Naive thymus-derived CD8-positive, alpha-beta T cell (primary cell): Measurements from ENCODE around the gene LMX1B. TPM values are rescaled to one million over a fixed set of nuclear protein-coding genes. Genes with fewer than 3 reads are reported as not detected.
A peak's percentile ranks its signal among the peaks of the same experiment; 100 is the strongest.

Experiments
- ATAC-seq, 2 donors: fragments of 150-1000 bp; cut with Tn5 transposase in 1 of 2; sonication (Bioruptor Pico), chemical (Tn5 transposase) in 1 of 2; 1 replicate in 1 of 2; 2 replicates in 1 of 2; pipeline ENCODE4 v1.10.0; 2021; ENCODE audit warnings: mild to moderate bottlenecking in 2 of 2, moderate library complexity in 2 of 2
- POLR2A ChIA-PET: fragments of 350-600 bp; sonication (Branson Sonifier 250); formaldehyde crosslinking; loops from one replicate; lab custom pipeline; 2021; ENCODE audit warnings: antibody characterized with exemption; lab: Charles Lee
- DNase-seq, 10 donors: peaks; one replicate each; pipeline versions ENCODE4 v3.0.0 to v3.0.0-alpha.2; 2020 to 2022
- H3K27ac Mint-ChIP-seq, 10 donors: one replicate each; pipeline ENCODE4 v1.8.0; 2020 to 2022; ENCODE audit warnings: mild to moderate bottlenecking in 10 of 10, mixed read lengths in 10 of 10, moderate library complexity in 4 of 10, inconsistent platforms in 1 of 10
- H3K27me3 Mint-ChIP-seq, 5 donors: one replicate each; pipeline ENCODE4 v1.8.0; 2021 to 2022; ENCODE audit warnings: mixed read lengths in 5 of 5
- H3K36me3 Mint-ChIP-seq, 3 donors: one replicate each; pipeline ENCODE4 v1.8.0; 2020 to 2022; ENCODE audit warnings: mixed read lengths in 3 of 3, mild to moderate bottlenecking in 2 of 3, inconsistent platforms in 1 of 3
- H3K4me1 Mint-ChIP-seq, 4 donors: one replicate each; pipeline ENCODE4 v1.8.0; 2021 to 2022; ENCODE audit warnings: mixed read lengths in 4 of 4
- H3K4me3 Mint-ChIP-seq, 10 donors: one replicate each; pipeline ENCODE4 v1.8.0; 2020 to 2022; ENCODE audit warnings: mild to moderate bottlenecking in 10 of 10, mixed read lengths in 10 of 10, moderate library complexity in 6 of 10, inconsistent platforms in 1 of 10
- H3K9me3 Mint-ChIP-seq, 9 donors: one replicate each; pipeline ENCODE4 v1.8.0; 2020 to 2022; ENCODE audit warnings: mixed read lengths in 9 of 9, mild to moderate bottlenecking in 3 of 9, inconsistent platforms in 1 of 9, moderate library complexity in 1 of 9
- polyA plus RNA-seq, 3 donors: library from polyadenylated mRNA; unstranded; fragments of 300-500 nt; fragmentation: Illumina TruSeq; gene quantifications; one replicate each; pipeline ENCODE4 v1.2.3, GENCODE V29; 2021
- total RNA-seq, 8 experiments: library from RNA in 2 of 8; stranded (reverse) in 2 of 8; gene quantifications; one replicate each; pipeline ENCODE4 v1.2.3 and lab custom pipeline; 2021 to 2026

LMX1B gene
- total and polyA plus RNA-seq, 5 experiments from 2014 or later = not detected

DNA sequence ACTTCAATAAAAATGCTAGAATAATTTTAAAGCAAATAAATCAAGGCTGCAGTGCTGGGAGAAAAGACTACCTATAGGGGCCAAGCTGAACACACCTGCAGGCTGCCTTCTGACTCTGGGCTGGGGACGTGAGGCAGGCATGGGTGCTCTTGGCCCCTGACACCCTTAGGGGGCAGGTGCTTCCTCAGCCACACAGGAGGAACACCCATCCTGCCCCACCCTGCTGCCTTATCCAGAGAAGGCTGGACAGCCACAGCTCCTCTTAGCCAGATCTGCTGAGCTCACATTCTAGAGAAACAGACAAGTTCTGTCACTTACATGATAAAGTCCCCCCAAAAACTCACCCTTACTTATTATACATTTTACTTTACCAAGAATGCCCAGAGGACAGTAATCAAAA is 6.6 kb upstream of the LMX1B start:
- peaks cover 26 to 73% (median 50%) of the 10 kb centered on the region in 5 donors for H3K27me3 Mint-ChIP-seq
- DNase-seq (no peak), ATAC-seq (no peak)
- H3K4me3 Mint-ChIP-seq = no peak overlapping the region
- H3K27ac Mint-ChIP-seq = no peak overlapping the region
- POLR2A ChIA-PET = interaction anchor here (0.6 kb wide), 1 partner anchor 69 kb away, joined by 4 read pairs; no protein-coding TSS in a partner anchor
- no peaks in the 10 kb centered on the region for H3K9me3 Mint-ChIP-seq
- H3K4me1 Mint-ChIP-seq = peaks cover 10 to 16% (median 12%) of the 10 kb centered on the region in 4 donors
- peaks cover 0 to 8% (median 0%) of the 10 kb centered on the region in 3 donors for H3K36me3 Mint-ChIP-seq

DNA sequence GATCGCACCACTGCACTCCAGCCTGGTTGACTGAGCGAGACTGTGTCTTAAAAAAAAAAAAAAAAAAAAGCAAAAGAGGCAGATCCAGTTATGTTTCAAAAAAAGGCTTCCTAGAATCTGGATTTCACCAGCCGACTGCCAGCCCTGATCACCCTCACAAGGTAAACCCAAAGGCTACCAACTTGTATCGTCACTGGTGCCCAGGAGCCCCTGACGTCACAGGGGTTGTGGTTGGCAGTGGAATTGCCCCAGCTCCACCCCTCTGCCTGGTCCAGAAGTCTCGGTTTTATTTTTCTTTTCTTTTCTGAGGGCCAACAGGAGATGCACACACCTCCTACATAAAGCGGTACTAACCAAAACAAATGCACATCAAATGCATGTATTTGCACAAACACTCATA is 6.0 kb upstream of the LMX1B start:
- ATAC-seq (no peak), DNase-seq (no peak)
- H3K36me3 Mint-ChIP-seq = peaks cover 0 to 9% (median 0%) of the 10 kb centered on the region in 3 donors
- H3K4me3 Mint-ChIP-seq = no peak overlapping the region
- H3K4me1 Mint-ChIP-seq = peaks cover 11 to 19% (median 14%) of the 10 kb centered on the region in 4 donors
- POLR2A ChIA-PET = no interaction called here
- H3K9me3 Mint-ChIP-seq = no peaks in the 10 kb centered on the region
- peaks cover 27 to 75% (median 51%) of the 10 kb centered on the region in 5 donors for H3K27me3 Mint-ChIP-seq
- no peak overlapping the region for H3K27ac Mint-ChIP-seq

DNA sequence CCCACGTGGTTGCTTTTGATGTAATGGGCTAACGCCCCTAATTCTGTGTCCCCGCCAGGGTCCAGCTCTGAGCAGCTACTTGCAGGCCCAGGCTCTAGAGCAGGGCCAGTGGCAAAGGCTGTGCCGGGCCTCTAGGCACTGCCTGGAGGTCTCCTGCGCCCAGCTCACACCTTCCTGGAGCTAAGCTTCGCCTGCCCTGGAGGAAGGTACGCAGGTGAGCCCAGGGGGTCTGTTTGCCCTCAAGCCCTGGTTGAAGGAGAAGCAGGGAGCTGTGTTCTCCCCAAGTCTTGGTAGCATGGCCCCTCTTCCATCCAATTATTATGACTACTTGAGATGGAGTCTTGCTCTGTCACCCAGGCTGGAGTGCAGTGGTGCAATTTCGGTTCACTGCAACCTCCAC is 5.2 kb upstream of the LMX1B start:
- POLR2A ChIA-PET = no interaction called here
- H3K4me3 Mint-ChIP-seq = no peak overlapping the region
- peaks cover 0 to 9% (median 0%) of the 10 kb centered on the region in 3 donors for H3K36me3 Mint-ChIP-seq
- no peaks in the 10 kb centered on the region for H3K9me3 Mint-ChIP-seq
- ATAC-seq = no peak
- H3K4me1 Mint-ChIP-seq = peaks cover 14 to 24% (median 17%) of the 10 kb centered on the region in 4 donors
- DNase-seq = peak in 1 of 10 donors; percentile 48
- peaks cover 31 to 78% (median 51%) of the 10 kb centered on the region in 5 donors for H3K27me3 Mint-ChIP-seq
- H3K27ac Mint-ChIP-seq = peak overlapping the region in 1 of 10 donors; percentile 44

DNA sequence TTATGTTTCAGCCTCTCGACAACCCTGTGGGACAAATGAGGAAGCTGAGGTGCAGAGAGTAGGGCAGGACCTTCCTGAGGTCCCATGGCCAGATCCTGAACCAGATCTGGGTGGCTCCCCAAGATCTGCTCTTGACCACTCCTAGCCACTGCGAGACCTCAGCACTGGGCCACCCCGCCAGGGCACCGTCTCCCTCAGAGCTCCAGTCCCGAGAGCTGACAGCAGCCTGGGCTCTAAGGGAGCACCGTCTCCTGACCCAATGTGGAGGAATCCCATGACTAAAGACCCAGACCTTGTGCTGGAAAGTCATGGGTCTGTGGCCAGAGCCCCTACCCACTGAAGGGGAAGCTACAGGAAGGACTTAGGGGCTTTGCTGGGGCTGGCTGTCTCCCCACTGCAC is 4.5 kb upstream of the LMX1B start:
- no peak overlapping the region for H3K27ac Mint-ChIP-seq
- H3K27me3 Mint-ChIP-seq = peaks cover 25 to 73% (median 45%) of the 10 kb centered on the region in 5 donors
- no peaks in the 10 kb centered on the region for H3K9me3 Mint-ChIP-seq
- ATAC-seq (no peak), DNase-seq (peak in 1 of 10 donors; percentile 30)
- H3K4me1 Mint-ChIP-seq = peaks cover 14 to 24% (median 17%) of the 10 kb centered on the region in 4 donors
- peaks cover 0 to 9% (median 0%) of the 10 kb centered on the region in 3 donors for H3K36me3 Mint-ChIP-seq
- POLR2A ChIA-PET = no interaction called here
- H3K4me3 Mint-ChIP-seq = no peak overlapping the region

DNA sequence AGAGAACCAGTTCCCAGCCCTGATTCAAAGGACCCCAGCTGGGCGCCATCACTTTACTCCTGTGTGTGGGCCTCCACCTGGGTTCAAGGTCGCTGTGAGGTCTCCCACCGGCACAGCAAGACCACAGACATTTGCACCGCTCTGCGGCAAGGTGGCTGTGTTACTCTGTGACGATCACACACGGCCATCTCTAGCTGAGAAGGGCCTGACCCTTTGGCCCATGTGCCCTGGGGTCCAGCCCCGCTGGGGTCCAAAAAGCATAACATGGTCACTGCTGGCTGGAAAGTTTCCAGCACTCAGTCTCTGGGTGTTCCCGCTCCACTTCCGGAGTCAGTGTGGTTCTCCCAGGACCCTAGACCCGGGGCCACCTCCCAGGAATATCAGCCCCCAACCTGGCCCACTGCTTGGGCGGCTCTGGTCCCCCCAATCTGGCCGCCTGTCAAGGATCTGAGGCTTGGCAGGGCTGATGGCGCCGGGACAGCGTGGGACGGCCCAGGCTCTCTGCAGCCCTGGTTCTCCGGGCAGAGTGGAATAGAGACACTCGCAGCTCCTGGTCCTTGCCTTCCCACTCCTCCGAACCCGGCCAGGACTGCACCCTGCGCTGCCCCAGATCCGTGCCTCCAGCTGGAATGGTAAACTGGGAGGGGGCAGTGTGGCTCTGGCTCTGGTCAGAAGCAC is 3.9 kb upstream of the LMX1B start:
- peaks cover 0 to 12% (median 0%) of the 10 kb centered on the region in 3 donors for H3K36me3 Mint-ChIP-seq
- ATAC-seq (no peak), DNase-seq (peak in 1 of 10 donors; percentile 46)
- H3K9me3 Mint-ChIP-seq = no peaks in the 10 kb centered on the region
- H3K27ac Mint-ChIP-seq = peak overlapping the region in 1 of 10 donors; percentile 28
- H3K27me3 Mint-ChIP-seq = peaks cover 29 to 76% (median 50%) of the 10 kb centered on the region in 5 donors
- peaks cover 18 to 30% (median 23%) of the 10 kb centered on the region in 4 donors for H3K4me1 Mint-ChIP-seq
- POLR2A ChIA-PET = no interaction called here
- H3K4me3 Mint-ChIP-seq = no peak overlapping the region

DNA sequence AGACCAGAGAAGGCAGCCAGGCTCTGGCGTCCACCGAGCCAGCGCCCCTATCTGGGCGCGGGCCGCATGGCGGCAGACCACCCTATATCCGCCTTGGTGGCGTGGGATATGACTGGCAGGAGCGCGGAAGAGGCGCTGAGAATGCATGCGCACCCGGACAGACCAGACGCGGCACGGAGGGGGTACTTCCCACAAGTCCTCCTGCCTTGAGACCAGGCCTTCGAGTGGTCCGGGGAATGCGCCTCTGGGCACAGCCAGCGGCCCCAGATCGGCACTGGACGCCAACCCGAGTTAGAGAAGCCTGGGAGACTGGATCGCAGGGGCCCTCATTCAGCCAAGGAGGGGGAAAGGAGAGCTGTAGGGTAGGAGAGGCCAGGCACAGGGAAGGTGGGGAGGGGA is 2.5 kb upstream of the LMX1B start:
- no peaks in the 10 kb centered on the region for H3K9me3 Mint-ChIP-seq
- POLR2A ChIA-PET = no interaction called here
- H3K27me3 Mint-ChIP-seq = peaks cover 29 to 77% (median 53%) of the 10 kb centered on the region in 5 donors
- ATAC-seq (no peak), DNase-seq (no peak)
- H3K4me3 Mint-ChIP-seq = peak overlapping the region in 9 of 10 donors; percentile 39 to 91 (median 60)
- peak overlapping the region in 1 of 10 donors; percentile 9 for H3K27ac Mint-ChIP-seq
- peaks cover 18 to 30% (median 24%) of the 10 kb centered on the region in 4 donors for H3K4me1 Mint-ChIP-seq
- peaks cover 0 to 12% (median 0%) of the 10 kb centered on the region in 3 donors for H3K36me3 Mint-ChIP-seq

DNA sequence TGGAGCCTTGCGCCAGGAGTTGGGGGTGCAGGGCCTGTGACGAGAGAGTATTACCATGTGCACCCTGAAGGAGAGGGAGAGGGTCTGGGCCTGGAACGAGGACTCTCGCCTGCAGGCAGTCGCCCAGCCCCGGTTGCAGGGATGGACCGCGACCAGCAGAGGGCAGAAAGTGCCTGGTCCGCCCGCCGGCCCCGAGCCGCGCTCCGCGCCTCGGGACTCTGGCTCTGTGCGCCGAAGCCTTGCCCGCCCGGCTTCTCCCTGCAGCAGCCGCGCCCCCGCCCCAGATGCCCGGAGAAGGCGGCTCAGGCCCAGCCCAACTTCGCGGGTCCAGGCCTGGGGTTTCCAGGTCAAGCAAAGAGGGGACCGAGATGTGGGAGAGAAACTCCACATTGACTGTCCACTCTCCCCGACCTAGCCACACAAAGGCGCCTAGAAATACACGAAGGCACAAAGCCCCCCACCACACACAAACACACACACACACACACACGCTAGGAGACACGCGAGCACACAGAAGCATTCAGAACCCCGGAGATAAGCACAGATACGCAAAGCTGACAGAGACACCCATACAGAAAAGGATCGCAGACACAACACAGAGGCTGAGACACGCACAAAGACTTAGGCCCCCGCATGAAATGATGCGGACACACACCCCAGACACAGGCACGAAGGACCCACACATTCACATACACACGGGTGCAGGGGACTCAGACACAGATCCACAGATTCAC is 2.0 kb upstream of the LMX1B start:
- POLR2A ChIA-PET = no interaction called here
- no peaks in the 10 kb centered on the region for H3K9me3 Mint-ChIP-seq
- peaks cover 0 to 12% (median 0%) of the 10 kb centered on the region in 3 donors for H3K36me3 Mint-ChIP-seq
- H3K27me3 Mint-ChIP-seq = peaks cover 29 to 77% (median 52%) of the 10 kb centered on the region in 5 donors
- peak overlapping the region in 1 of 10 donors; percentile 45 for H3K27ac Mint-ChIP-seq
- peak overlapping the region; percentile 60 to 91 (median 76) for H3K4me3 Mint-ChIP-seq
- ATAC-seq (peak; percentile 76 to 85), DNase-seq (peak; percentile 37 to 79 (median 60))
- H3K4me1 Mint-ChIP-seq = peaks cover 18 to 30% (median 24%) of the 10 kb centered on the region in 4 donors

DNA sequence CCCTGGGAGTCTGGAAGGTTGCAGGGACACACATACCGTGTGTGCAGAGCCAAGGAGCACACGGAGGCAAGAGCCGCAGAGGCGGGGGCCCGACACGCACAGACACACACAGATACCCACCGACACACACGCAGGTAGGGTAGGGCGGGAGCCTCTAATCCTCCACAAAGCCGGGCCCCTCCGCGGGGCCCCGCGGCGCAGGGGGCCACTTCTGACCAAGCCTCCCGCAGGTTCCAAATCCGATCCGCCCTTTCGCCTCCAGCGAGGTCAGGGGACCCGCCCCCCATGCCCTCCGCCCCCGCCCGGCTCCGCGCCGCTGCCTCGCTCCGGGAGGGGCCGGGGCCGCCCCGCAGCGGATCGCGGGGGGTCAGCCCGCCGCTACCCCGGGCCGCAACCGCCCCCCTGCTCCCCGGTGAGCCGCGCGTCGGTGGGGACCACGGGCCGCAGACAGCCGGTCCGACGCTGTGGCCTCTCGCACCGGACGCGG is 1.4 kb upstream of the LMX1B start:
- Mint-ChIP-seq H3K9me3 (no peaks in the 10 kb centered on the region), H3K27me3 (peaks cover 29 to 77% (median 52%) of the 10 kb centered on the region in 5 donors), H3K36me3 (peaks cover 0 to 12% (median 0%) of the 10 kb centered on the region in 3 donors), H3K4me1 (peaks cover 18 to 30% (median 24%) of the 10 kb centered on the region in 4 donors), H3K27ac (peak overlapping the region in 1 of 10 donors; percentile 45), H3K4me3 (peak overlapping the region; percentile 67 to 91 (median 75))
- POLR2A ChIA-PET = no interaction called here
- DNase-seq (peak in 1 of 10 donors; percentile 34), ATAC-seq (peak; percentile 26 to 48)

DNA sequence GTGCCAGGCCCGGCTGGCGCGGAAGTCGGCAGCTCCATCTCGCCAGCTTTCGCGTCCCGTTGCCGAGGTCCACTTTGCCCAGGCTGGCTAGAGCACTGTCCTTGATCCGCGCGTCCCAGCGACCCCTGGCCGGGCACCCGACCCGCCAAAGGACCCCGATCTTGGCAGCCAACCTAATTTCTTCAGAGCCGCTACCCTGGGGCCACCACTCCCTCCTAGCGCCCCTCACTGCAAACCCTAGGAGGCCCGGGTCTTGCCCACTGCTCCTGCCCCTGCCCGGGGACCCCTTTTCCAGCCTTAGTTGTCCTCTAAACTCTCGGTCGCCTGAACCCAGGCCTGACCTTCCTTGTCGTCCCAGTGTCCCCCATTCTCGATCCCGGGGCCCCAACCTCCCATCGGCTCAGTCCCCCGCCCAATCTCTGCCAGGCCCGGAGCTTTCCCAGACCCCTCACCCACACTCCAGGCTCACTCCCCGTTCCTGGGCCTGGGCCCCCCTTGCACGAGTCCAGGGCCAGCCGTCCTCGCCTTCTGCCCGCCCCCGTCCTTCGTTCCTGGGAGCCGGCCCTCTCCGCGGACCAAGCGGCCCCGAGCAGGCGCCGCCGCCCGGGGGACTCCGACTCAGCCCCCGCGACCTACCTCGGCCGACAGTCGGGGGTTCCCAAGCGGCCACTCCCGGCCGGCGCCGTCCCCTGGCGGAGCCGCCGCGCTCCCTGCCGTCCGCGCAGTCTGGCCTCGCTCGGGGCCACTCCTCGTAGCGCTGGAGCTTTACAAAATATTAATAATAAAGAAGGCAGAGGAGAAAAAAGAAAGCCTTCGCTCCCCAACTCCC is 701 bp upstream of the LMX1B start:
- ATAC-seq (no peak), DNase-seq (peak in 1 of 10 donors; percentile 55)
- Mint-ChIP-seq H3K27me3 (peaks cover 28 to 76% (median 50%) of the 10 kb centered on the region in 5 donors), H3K4me1 (peaks cover 18 to 31% (median 26%) of the 10 kb centered on the region in 4 donors), H3K27ac (no peak overlapping the region), H3K36me3 (peaks cover 0 to 12% (median 0%) of the 10 kb centered on the region in 3 donors), H3K9me3 (no peaks in the 10 kb centered on the region), H3K4me3 (peak overlapping the region; percentile 64 to 83 (median 73))
- POLR2A ChIA-PET = no interaction called here

DNA sequence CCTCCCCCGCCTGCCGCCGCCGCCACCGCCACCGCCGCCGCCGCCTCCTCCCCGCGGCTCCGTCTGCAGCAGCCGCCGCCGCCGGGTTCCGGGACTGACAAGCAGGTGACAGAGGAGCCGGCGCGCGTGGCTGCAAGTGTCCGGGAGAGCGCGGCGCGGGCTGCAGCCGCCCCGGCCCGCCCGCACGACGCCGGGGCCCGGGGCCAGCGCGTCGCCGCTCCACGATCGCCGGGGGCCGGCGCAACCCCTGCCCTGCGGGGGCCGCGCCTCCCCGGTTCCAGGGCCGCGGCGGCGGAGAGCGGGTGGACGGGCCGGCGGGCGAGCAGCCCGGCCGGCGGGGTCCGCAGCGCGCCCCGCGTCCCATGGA is 343 bp downstream of the LMX1B start:
- Mint-ChIP-seq H3K4me1 (peaks cover 20 to 35% (median 31%) of the 10 kb centered on the region in 4 donors), H3K4me3 (peak overlapping the region in 1 of 10 donors; percentile 76), H3K36me3 (peaks cover 0 to 12% (median 0%) of the 10 kb centered on the region in 3 donors), H3K27ac (no peak overlapping the region), H3K9me3 (no peaks in the 10 kb centered on the region), H3K27me3 (peaks cover 31 to 76% (median 52%) of the 10 kb centered on the region in 5 donors)
- ATAC-seq (no peak), DNase-seq (no peak)
- POLR2A ChIA-PET = no interaction called here

DNA sequence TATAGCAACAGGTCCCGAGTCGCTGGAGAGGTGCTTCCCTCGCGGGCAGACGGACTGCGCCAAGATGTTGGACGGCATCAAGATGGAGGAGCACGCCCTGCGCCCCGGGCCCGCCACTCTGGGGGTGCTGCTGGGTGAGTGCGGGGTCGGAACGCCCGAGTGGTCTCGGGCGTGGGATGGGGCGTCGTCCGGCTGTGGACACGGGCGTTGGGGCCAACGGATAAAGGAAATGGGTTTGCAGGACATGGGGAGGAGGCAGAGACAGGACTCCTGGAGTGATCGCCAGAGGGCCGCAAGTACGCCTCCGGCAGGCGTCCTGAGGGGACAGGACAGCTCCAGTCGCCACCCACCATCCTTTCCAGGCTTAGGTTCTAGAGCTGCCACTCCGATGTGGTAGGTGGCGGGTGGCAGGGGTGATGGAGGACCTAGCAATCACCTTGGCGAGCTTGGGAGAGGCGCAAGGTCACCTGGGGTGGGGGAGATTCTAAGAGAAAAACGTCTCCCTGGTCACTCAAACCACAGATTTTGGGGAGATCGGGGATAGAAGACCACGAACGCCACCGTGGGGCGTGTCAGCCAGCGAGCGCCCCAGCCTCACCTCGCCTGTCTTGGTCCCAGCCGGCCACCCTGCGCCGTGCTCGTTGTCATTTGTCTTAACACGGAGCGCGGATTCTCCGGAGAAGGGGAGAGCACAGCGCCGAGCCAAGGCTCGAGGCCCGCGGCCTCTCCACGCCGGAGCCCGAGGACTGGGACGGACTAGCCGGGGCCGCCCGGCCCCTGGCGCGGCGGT is 922 bp downstream of the LMX1B start:
- peaks cover 22 to 37% (median 31%) of the 10 kb centered on the region in 4 donors for H3K4me1 Mint-ChIP-seq
- H3K27me3 Mint-ChIP-seq = peaks cover 28 to 76% (median 48%) of the 10 kb centered on the region in 5 donors
- peaks cover 0 to 12% (median 0%) of the 10 kb centered on the region in 3 donors for H3K36me3 Mint-ChIP-seq
- DNase-seq = peak in 1 of 10 donors; percentile 40
- H3K27ac Mint-ChIP-seq = no peak overlapping the region
- H3K9me3 Mint-ChIP-seq = no peaks in the 10 kb centered on the region
- H3K4me3 Mint-ChIP-seq = peak overlapping the region; percentile 56 to 79 (median 70)
- ATAC-seq = no peak
- POLR2A ChIA-PET = interaction anchor here (0.6 kb wide), 1 partner anchor 29 kb away, joined by 3 read pairs; no protein-coding TSS in a partner anchor
